ENCODE results near the gene AK1. TPM values are rescaled to one million over a fixed set of nuclear protein-coding genes. Genes with fewer than 3 reads are reported as not detected.
A peak's percentile ranks its signal among the peaks of the same experiment; 100 is the strongest.

The AK1 gene
- total and polyA plus RNA-seq, 12 donors: 500 to 1,050 (median 731) TPM

DNA sequence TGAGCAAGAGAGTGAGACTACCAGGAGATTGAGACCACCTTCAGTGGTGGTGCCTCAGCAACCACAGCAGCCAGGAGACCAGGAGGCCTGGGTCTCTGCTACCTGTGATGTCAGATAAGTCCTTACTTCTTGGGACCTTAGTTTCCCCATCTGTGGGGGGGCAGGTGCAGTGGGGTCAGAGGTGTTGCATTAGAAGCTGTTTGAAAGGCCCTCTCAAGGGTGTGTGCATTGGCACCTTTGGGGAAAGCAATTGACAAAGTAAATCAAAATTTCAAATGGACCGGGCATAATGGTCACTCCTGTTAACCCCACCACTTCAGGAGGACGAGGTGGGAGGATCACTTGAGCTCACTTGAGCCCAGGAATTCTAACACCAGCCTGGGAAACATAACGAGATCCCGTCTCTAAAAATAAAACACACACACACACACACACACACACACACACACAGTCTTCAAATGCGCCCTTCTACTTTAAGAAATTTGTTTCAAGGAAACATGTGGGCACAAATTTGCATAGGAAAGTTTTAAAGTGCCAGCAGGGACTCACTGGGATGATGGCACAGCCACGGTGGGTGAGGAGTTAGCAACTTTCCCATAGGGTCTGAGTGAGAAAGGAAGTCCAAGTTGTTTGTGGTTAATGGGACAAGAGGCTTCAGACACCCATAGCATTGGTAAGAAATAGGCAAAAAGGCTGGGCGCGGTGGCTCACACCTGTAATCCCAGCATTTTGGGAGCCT, 1.3 kb upstream of the AK1 start:
- WGBS, 2 donors: 62 to 63% methylated on average over 8 of the region's 8 CpGs
- TF ChIP-seq, protein P1, sequence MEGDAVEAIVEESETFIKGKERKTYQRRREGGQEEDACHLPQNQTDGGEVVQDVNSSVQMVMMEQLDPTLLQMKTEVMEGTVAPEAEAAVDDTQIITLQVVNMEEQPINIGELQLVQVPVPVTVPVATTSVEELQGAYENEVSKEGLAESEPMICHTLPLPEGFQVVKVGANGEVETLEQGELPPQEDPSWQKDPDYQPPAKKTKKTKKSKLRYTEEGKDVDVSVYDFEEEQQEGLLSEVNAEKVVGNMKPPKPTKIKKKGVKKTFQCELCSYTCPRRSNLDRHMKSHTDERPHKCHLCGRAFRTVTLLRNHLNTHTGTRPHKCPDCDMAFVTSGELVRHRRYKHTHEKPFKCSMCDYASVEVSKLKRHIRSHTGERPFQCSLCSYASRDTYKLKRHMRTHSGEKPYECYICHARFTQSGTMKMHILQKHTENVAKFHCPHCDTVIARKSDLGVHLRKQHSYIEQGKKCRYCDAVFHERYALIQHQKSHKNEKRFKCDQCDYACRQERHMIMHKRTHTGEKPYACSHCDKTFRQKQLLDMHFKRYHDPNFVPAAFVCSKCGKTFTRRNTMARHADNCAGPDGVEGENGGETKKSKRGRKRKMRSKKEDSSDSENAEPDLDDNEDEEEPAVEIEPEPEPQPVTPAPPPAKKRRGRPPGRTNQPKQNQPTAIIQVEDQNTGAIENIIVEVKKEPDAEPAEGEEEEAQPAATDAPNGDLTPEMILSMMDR (IDR thresholded peaks at IDR 0.05): no peak
- Histone ChIP-seq H3K36me3 (peaks cover 0 to 10% (median 0%) of the 10 kb centered on the region in 9 donors), H3K4me3 (peak overlapping the region in 1 of 10 donors; percentile 75), H3K27me3 (peaks cover 0 to 12% (median 0%) of the 10 kb centered on the region in 7 donors), H3K4me1 (peaks cover 11 to 63% (median 47%) of the 10 kb centered on the region in 9 donors), H3K27ac (peak overlapping the region in 1 of 10 donors; percentile 88), H3K9me3 (no peaks in the 10 kb centered on the region)
- no peak for ATAC-seq
- DNase-seq: no peak
- intact Hi-C loops (cut with DNase I): loop anchor here in 4 of 10 donors (2.0 to 10.0 kb wide), 4 partner anchors 16 to 144 kb away; partner anchors contain the start of genes ST6GALNAC4 (in 1 of the 4) and TOR2A (in 1 of the 4)

DNA sequence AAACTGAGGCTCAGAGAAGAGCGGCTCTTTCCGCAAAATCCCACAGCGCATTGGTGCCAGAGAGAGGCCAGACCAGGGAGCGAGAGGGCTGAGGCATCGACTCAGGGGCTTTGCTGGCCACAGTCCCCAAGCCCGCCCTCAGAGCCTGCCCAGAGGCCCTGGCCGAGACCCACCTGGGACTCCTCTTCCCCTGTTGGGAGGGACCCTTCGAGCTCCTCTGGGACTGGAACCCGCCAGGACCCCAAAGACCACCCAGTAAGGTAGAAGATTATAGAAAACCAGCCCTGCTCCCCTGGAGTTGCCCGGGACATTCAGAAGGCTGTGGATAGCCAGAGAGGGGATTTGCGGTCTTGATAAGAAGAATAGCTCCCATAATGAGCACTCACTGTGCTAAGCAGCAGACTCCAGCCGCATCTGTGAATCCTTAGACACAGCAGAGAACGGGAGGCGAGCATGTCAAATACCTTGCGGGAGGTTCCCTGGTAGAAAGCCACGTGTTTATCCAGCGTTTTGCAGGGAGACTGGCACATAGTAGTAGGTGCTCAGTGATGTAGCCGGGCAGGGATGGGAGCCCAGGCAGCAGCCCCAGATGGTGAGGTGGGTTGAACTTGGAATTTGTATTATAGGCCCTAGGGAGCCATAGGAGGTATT, 651 bp upstream of the AK1 start:
- Histone ChIP-seq H3K4me1 (peaks cover 16 to 66% (median 54%) of the 10 kb centered on the region in 9 donors), H3K4me3 (peak overlapping the region in 9 of 10 donors; percentile 54 to 81 (median 69)), H3K27me3 (peaks cover 0 to 12% (median 0%) of the 10 kb centered on the region in 7 donors), H3K36me3 (peaks cover 0 to 6% (median 0%) of the 10 kb centered on the region in 9 donors), H3K27ac (peak overlapping the region in 9 of 10 donors; percentile 82 to 93 (median 89)), H3K9me3 (no peaks in the 10 kb centered on the region)
- peak in 1 of 8 donors; percentile 0 for ATAC-seq
- intact Hi-C loops (cut with DNase I): loop anchor here in 4 of 10 donors (2.0 to 10.0 kb wide), 4 partner anchors 17 to 143 kb away; partner anchors contain the start of genes ST6GALNAC4 (in 1 of the 4) and TOR2A (in 1 of the 4)
- DNase-seq: no peak
- TF ChIP-seq, protein P1 (IDR thresholded peaks at IDR 0.05): no peak
- 34 to 35% methylated on average over 18 of the region's 18 CpGs for WGBS, 2 donors

DNA sequence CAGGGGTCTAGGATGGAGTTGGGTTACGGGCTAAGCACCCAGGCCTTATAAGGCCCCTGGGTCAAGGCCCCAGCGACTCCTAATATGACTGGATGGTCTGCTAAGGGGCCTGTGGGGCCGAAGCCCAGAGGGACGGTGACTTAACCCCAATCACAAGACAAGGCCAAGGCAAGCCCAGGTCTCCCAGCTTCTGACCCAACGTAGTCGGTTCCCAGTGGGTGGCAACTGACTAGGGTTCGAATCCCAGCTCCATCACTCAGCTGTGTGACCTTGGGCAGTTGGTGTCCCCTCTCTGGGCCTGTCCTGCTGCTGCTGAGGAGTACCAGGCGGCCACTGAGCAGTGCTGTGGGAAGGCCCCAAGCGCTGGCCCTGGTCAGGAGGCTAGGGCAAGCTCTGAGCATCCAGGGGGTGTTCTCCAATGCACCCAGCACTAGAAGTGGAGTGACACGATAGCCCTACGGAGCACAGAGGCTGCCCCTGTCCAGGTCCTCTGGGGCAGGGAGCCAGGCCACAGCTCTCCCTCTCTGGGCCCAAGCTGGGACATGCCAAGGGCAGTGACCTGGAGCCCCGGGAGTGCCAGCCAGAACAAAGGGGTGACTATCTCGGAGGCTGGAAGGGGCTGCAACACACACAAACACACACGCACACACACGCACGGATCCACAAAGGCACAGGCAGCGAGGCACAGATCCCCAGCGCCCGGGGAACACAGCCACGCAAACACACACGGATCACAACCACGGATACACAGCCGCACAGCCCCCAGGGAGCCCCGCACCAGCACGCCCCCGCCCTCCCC, 512 bp downstream of the AK1 start:
- ATAC-seq (peak; percentile 21 to 52 (median 41)), DNase-seq (peak in 1 of 2 donors; percentile 62)
- Histone ChIP-seq H3K4me1 (peaks cover 18 to 63% (median 48%) of the 10 kb centered on the region in 9 donors), H3K27ac (peak overlapping the region; percentile 61 to 93 (median 88)), H3K9me3 (no peaks in the 10 kb centered on the region), H3K27me3 (peaks cover 0 to 12% (median 0%) of the 10 kb centered on the region in 7 donors), H3K36me3 (peaks cover 0 to 16% (median 2%) of the 10 kb centered on the region in 9 donors), H3K4me3 (peak overlapping the region; percentile 50 to 81 (median 69))
- intact Hi-C loops (cut with DNase I): loop anchor here in 3 of 10 donors (5.0 to 10.0 kb wide), 3 partner anchors 40 to 142 kb away; partner anchors contain the start of genes ST6GALNAC4 (in 1 of the 3) and TOR2A (in 1 of the 3)
- WGBS, 2 donors: 18 to 19% methylated on average over 25 to 26 of the region's 26 CpGs
- TF ChIP-seq, protein P1 (IDR thresholded peaks at IDR 0.05): no peak
